ENCODE data around the gene DBX1.

DNA sequence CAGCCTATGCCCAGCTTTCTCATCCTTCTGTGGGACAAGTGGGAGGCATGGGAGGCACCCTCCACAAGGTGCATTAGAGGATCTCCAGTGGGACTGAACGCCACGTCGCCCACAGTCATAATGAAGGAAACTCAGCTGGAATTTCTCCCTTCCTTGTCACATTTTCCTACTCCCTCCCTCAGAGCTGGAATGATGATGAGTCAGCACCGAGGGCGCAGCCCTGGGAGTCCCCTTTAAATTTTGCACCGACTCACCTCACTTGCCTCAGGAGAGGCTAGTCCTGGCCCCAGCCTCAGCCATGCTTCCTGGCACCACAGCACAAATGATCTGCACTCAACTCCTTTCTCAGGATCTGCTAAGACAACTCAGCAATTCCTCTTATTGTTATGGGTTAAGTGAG lies 34.3 kb downstream of the DBX1 start:
- TF ChIP-seq CTCF (IDR thresholded peaks at IDR 0.05; ENCODE audit: insufficient read depth, low read depth, low read length) (no peak), EZH2 (IDR thresholded peaks at IDR 0.05; ENCODE audit: insufficient read depth, low read length) (no peak)
